ENCODE data around the gene CDK14. TPM values are rescaled to one million over a fixed set of nuclear protein-coding genes. Genes with fewer than 3 reads are reported as not detected.

Gene CDK14
- total and polyA plus RNA-seq, 2 donors (not counting 3 experiments of a cell fraction or from before 2014, with no cell fraction given), result 5.5 to 34.2 TPM

DNA sequence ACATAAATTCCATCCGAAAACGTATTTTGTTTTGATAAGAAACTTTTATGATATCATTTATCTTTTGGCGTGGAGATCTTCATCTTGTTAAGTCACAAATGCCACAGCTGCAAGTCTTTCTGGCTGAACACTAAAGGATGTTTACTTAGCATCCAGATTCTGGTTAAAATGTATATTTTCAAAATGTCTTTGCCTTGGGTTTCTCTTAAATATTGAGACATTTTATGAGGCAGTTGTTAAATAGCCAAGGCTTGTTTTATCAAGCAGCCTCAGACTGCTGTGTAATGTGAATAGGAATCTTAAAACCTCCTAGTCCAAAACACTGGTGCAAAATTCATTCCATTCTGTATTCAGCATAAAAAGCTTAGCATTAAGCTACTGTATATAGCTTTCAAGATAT is 531.8 kb downstream of the CDK14 start:
- no TSS peak for BruUV-seq (replicated peaks)
- no peaks in the 10 kb centered on the region for H3K27me3 ChIP-seq (ENCODE audit: control insufficient read depth in 2 of 2, insufficient read depth in 2 of 2, low read length in 2 of 2)

More for the DNA sequence above, 531.8 kb downstream of the CDK14 start:
- no peaks in the 10 kb centered on the region for H4K20me1 ChIP-seq (replicated peaks; ENCODE audit: control insufficient read depth, extremely low read depth, insufficient read depth, low read length)
- H2AFZ ChIP-seq (ENCODE audit: low read depth, low read length), result no peak overlapping the region
- intact Hi-C loops (cut with micrococcal nuclease), result no loop called here
- H3K27ac ChIP-seq (ENCODE audit: insufficient read depth, low read depth, low read length), result no peak overlapping the region
- ChIA-PET POLR2A (no interaction called here), CTCF (interaction anchor here (0.7 kb wide), 1 partner anchor 12 kb away, joined by 3 read pairs; no protein-coding TSS in a partner anchor)
- no peak for DNase-seq (ENCODE audit: low read depth, low spot score)
- H3K9me3 ChIP-seq (replicated peaks; ENCODE audit: control insufficient read depth, insufficient read depth, low read length), result no peaks in the 10 kb centered on the region
- no peak overlapping the region for H3K4me3 ChIP-seq (replicated peaks in 1 of 3; ENCODE audit: insufficient read depth in 1 of 3, low read depth in 1 of 3, low read length in 3 of 3)
- TF ChIP-seq GATA2 (IDR thresholded peaks at IDR 0.05; ENCODE audit: insufficient read depth, insufficient read length, low read depth, low read length) (no peak), POLR2AphosphoS5 (IDR thresholded peaks at IDR 0.05; ENCODE audit: insufficient read depth, low read depth, low read length) (no peak), JUN (IDR thresholded peaks at IDR 0.05; ENCODE audit: borderline replicate concordance, insufficient read depth, insufficient read length, low read depth) (no peak), FOS (IDR thresholded peaks at IDR 0.05; ENCODE audit: borderline replicate concordance, insufficient read depth, low read length) (no peak), EZH2 (IDR thresholded peaks at IDR 0.05; ENCODE audit: borderline replicate concordance, low read depth, low read length, severe bottlenecking) (no peak), POLR2A (IDR thresholded peaks at IDR 0.05; ENCODE audit: low read depth, low read length) (no peak), MYC (IDR thresholded peaks at IDR 0.05; ENCODE audit: low read depth, low read length) (no peak)
- TF ChIP-seq, protein P1, sequence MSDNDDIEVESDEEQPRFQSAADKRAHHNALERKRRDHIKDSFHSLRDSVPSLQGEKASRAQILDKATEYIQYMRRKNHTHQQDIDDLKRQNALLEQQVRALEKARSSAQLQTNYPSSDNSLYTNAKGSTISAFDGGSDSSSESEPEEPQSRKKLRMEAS (IDR thresholded peaks at IDR 0.05; ENCODE audit: insufficient read depth, insufficient read length), result no peak
- TF ChIP-seq, protein P2, sequence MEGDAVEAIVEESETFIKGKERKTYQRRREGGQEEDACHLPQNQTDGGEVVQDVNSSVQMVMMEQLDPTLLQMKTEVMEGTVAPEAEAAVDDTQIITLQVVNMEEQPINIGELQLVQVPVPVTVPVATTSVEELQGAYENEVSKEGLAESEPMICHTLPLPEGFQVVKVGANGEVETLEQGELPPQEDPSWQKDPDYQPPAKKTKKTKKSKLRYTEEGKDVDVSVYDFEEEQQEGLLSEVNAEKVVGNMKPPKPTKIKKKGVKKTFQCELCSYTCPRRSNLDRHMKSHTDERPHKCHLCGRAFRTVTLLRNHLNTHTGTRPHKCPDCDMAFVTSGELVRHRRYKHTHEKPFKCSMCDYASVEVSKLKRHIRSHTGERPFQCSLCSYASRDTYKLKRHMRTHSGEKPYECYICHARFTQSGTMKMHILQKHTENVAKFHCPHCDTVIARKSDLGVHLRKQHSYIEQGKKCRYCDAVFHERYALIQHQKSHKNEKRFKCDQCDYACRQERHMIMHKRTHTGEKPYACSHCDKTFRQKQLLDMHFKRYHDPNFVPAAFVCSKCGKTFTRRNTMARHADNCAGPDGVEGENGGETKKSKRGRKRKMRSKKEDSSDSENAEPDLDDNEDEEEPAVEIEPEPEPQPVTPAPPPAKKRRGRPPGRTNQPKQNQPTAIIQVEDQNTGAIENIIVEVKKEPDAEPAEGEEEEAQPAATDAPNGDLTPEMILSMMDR (IDR thresholded peaks at IDR 0.05; ENCODE audit: extremely low read depth in 1 of 2, insufficient read depth in 1 of 2, low read depth in 1 of 2, low read length in 2 of 2), result no peak
- no peaks in the 10 kb centered on the region for H3K79me2 ChIP-seq (ENCODE audit: control insufficient read depth, insufficient read depth, low read length)
- H3K36me3 ChIP-seq (ENCODE audit: control insufficient read depth in 2 of 2, extremely low read depth in 1 of 2, insufficient read depth in 2 of 2, low read length in 2 of 2), result no peaks in the 10 kb centered on the region
- FAIRE-seq, result no peak
- H3K4me2 ChIP-seq (ENCODE audit: insufficient read depth, low read length), result no peak overlapping the region
- H3K4me1 ChIP-seq (ENCODE audit: control insufficient read depth, extremely low read depth, insufficient read depth, low read length), result no peaks in the 10 kb centered on the region
- no peaks in the 10 kb centered on the region for H3K9me1 ChIP-seq (replicated peaks; ENCODE audit: control insufficient read depth, extremely low read depth, insufficient read depth, low read length)
- dilution Hi-C loops (cut with MboI; ENCODE audit: extremely low pct_ligation_motif_present, low sequenced_read_pairs), result no loop called here
- H3K9ac ChIP-seq (replicated peaks; ENCODE audit: extremely low read depth, insufficient read depth, low read length), result no peak overlapping the region
